GM19043 (cell line): ENCODE results near the gene MOGAT3.

Experiments
- ATAC-seq: cut with Tn5 transposase; IDR thresholded peaks from one replicate; pipeline ENCODE4 v1.9.1; 2021; ENCODE audit warnings: low read depth; ENCODE audit not compliant: unreplicated experiment

Gene MOGAT3

DNA sequence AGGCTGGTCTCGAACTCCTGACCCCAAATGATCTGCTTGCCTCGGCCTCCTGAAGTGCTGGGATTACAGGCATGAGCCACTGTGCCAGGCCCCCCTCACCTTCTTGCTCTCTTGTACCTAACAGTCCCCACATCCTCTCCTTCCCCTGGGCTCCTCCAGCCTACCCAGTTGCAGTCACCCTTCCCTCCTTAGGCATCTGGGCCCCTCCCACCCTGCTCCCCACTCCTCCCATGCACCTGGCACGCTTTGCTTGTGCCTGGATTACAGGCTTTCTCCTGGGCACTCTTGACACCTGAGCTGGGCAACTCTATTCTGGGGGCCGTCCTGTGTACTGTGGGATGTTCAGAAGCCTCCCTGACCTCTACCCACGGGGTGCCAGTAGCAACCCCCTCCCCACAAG is 33.8 kb upstream of the MOGAT3 start:
- ATAC-seq = no peak

DNA sequence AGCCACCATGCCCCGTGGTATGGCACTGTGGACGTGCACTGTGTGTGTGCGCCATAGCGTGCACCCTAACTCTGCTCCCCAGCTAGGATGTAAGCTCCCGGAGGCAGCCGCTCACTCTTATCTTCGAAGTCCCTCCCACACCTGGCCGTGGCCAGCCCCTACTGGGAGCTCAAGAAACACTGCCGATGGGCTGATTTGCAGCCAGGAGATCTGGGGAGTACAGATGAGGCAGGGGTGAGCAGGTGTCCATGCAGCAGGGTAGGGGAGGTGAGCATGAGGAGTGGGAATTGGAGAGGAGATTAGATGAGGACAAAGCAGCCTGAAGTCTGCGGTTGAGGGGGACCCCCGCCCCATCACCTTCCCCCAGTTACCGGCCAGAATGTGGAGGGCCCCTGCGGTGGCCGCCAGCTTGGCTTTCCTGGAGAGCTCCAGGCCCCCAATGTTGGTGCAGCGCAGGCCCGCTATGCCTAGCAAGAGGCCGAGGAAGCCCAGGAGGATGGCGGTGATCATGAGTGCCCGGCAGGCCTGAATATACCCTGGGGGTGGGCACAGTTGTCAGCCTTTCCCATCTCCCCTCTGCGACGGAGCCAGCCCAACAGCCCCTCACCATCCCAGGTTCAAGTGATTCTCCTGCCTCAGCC is 33.2 kb upstream of the MOGAT3 start:
- ATAC-seq = no peak

DNA sequence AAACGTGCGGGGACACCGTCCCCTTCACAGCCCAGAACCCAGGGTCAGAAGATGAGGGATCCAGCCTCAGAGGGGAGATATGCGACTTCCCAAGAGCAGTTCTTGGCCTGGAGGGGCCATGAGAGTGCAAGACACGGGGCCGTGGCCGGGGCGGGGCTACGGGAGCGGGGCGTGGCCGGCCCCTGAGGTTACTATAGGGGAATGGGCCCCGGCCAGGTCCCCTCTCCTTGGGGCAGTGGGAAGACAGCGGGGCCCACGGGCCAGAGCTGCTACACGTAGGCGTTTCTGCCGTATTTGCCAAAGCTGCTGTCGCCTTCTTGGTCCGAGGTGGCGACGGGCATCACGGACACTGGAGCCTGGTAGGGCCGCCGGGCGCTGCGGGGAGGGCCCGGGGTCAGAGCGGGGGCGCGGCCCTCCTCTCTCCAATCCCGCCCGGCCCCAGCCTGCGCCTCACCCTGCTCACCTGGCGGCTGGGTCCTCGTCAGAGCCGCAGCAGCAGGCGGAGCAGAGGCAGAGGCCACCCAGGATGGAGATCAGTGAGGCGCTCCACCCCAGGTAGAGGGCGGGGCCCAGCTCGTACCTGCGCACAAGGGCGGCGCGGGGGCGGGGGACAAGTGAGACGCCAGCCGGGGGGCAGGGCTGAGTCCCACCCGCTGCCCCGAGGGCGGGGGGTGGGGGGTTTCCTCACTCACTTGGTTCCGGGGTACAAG is 31.5 kb upstream of the MOGAT3 start:
- ATAC-seq = no peak

DNA sequence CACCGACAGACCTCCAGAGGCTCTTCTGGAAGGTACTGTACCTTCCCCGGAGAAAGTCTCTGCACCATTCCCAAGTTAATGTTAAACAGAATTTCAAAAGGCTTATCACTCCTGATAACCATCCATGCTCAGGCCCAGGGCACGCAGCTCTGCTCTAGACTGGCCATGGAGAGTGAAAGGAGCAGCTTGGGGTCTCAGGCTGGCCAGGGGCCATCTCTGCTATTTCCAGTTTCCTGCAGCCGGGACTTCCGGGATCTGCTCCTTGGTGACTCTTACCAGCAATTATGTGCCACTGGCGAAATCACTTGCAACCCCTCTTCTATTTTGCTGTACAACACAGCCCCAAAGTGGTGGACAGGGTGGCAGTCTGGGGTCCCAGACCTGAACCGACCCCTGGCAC is 30.8 kb upstream of the MOGAT3 start:
- no peak for ATAC-seq

DNA sequence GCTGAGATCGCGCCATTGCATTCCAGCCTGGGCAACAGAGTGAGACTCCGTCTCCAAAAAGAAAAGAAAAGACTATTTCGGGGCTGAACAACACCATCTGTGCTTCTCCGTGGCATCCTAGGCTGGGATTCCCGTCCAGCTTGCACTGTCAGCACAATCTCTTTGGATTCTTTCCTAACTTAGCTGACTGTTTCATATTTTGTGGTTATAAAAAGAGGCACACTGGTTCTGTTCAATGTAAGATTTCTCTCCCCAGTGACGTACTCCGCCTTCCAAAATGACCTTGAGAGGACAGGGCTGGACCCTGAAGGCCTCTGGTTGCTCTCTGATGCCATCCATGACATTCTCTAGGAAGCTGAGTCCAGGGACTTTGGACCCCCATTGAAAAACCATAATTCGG is 25.9 kb upstream of the MOGAT3 start:
- ATAC-seq = no peak

DNA sequence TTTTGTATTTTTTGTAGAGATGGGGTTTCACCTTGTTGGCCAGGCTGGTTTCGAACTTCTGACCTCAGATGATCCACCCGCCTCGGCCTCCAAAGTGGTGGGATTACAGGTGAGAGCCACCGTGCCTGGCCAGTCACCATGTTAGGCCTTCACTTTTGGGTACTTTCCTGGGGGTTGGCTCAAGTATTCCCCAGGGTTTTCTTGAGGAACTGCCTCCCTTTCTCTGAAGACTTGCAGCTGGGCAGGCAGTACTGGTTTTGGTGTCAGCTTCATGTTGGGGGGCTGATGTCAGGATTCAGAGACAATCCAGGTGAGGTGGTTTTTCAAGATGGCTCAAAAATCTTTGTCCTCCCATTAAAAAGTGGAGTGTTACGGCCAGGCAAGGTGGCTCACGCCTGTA is 24.8 kb upstream of the MOGAT3 start:
- no peak for ATAC-seq

DNA sequence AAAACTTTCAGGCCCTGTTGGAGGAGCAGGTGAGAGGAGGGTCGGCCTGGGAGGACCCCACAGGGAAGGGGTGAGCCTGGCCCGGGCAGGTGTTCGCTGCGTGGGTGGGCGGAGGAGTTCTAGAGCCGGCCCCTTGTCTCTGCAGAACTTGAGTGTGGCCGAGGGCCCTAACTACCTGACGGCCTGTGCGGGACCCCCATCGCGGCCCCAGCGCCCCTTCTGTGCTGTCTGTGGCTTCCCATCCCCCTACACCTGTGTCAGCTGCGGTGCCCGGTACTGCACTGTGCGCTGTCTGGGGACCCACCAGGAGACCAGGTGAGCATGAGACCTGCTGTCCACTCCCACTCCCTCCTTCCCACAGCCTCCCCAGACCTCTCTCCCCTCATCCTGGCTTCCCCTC is 22.7 kb upstream of the MOGAT3 start:
- no peak for ATAC-seq

DNA sequence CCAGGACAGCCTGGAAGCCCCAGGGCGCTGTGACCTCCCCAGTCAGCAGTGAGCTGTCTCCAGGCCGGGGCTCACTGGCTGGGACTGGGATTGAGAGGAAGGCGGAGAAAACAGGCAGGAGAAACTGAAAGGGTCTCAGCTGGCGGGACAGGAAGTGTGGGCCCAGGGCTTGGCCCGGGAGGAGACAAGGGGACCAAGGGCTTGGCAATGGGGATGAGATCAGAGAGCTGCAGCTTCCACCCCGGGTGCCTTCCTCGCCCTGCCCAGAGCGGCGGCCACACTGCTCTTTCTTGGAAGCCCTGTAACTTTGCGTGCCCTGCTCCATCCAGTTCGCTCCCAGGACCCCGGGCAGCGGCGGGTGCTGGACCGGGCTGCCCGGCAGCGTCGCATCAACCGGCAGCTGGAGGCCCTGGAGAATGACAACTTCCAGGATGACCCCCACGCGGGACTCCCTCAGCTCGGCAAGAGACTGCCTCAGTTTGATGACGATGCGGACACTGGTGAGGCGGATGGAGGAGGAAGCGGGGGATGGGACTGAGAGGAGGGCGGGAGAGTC is 21.5 kb upstream of the MOGAT3 start:
- no peak for ATAC-seq

DNA sequence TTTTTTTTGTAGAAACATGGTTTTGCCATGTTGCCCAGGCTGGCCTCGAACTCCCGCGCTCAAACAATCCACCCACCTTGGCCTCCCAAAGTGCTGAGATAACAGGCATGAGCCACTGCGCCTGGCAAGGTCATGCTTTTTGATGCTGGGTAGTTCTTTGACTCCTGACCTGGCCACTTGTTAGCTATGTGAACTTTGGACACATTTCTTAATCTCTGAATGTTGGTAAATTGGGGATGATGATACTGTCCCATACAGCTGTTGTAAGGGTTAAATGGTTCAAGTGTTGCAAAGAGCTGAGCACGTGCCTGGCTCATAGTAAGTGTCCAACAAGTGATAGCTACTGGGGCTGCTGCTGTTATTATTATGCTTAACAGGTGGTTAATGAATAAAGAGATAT is 19.5 kb upstream of the MOGAT3 start:
- no peak for ATAC-seq

DNA sequence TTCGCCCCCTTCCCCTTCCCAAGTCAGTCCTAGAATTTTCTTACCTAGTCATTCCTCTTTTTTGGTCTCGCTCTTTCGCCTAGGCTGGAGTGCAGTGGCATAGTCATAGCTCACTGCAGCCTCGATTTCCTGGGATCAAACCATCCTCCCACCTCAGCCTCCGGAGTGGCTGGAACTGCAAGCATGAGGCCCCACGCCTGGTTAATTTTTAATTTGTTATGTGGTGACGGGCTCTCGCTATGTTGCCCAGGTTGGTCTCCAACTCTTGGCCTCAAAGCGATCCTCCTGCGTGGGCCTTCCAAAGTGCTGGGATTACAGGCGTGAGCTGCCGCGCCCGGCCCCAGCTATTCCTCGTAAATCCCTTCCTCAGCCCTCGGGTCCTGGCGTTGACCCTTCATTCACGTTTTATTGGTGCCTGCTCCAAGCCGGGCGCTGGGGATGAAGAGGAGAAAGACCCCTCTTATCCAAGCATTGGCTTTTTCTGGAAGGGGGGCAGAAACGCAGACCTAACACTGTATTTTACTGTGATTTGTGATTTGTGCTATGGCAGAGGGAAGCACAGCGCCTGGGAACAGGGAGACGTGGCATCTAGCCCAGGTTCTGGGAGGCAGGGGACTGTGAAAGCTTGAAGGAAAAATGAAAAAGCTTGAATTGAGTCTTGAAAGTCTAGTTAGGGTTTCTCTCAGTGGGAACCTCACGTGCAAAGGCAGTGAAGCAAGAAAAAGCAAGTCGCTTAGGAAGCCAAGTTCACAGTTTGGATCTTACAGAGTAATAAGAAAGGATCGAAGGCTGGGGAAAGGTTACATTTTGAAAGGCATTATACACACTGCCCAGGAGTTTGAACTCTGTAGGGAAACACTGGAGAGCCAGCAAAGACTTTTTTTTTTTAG is 17.6 kb upstream of the MOGAT3 start:
- ATAC-seq = peak; percentile 28

DNA sequence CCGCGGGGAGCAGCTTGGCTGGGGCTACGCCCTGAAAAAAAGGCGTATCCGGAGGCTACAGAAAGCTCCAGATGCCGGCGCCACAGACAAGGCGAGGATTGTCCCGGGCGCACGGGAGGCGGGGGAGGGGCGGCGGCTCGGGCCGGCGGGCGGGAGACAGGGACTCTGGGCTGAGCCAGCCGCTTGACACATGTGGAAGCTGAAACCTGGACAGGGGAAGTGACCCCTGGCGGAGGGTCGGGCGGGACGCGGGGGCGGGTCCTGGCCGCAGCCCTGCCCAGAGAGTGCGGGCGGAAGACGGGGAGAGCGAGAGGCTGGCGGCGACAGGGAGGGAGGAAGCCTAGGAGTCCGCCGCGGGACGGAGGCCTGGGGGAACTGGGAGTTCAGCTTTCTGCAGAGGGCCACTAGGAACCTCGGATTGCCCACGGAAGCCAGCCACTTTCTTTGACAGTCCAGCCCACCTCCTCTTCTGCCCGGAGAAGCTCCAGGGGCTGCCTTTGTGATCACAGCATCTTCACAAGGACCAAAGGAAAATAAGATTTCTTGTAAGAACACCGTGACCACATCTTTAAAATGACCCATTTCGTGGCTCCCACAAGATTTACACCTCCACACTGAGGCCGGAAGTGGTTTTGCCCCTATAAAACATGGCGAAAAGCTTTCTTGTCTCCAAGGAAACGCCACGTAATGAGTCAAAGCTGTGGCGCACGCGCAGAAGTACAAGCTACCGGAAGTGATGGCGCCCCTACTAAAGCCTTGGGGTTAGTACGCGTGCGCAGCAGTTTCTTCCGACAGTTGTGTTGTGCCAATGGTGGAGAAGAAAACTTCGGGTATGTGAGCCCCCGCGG is 16.8 kb upstream of the MOGAT3 start, which contains the start of the genes PLOD3 and ZNHIT1:
Gene PLOD3, minus strand, starts transcription at position 194 of the 848 bp plus-strand sequence. CDS start 307 bp downstream, outside the sequence.
Gene ZNHIT1, plus strand, starts transcription at position 778 of the 848 bp plus-strand sequence. Its CDS starts 31 bp downstream, at position 809.
- ATAC-seq = peak; percentile 62

DNA sequence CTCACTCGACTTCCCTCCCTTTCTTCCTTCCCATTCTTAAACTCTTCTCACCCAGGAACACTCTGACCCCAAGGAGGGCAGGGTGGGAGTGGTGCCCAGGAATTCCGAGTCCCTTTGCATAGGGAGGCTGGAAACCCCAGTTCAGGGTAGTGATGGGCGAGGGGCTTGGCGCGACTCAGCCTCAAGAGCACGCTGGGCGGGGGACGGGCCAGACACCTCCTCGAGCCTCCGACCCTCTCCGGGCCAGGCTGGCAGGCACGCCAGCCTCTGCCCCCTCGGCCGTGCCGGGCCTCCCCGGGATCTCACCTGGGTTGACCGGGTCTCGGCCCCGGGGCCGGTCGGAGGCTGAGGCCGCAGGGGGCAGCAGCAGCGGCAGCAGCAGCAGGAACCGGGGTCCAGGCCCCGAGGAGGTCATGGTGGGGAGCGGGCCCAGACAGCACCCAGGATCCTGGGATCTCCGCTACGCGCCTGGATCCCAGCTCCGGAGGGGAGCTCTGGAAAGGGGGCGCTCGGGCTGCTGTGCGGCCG is 16.1 kb upstream of the MOGAT3 start:
- ATAC-seq = peak; percentile 12

DNA sequence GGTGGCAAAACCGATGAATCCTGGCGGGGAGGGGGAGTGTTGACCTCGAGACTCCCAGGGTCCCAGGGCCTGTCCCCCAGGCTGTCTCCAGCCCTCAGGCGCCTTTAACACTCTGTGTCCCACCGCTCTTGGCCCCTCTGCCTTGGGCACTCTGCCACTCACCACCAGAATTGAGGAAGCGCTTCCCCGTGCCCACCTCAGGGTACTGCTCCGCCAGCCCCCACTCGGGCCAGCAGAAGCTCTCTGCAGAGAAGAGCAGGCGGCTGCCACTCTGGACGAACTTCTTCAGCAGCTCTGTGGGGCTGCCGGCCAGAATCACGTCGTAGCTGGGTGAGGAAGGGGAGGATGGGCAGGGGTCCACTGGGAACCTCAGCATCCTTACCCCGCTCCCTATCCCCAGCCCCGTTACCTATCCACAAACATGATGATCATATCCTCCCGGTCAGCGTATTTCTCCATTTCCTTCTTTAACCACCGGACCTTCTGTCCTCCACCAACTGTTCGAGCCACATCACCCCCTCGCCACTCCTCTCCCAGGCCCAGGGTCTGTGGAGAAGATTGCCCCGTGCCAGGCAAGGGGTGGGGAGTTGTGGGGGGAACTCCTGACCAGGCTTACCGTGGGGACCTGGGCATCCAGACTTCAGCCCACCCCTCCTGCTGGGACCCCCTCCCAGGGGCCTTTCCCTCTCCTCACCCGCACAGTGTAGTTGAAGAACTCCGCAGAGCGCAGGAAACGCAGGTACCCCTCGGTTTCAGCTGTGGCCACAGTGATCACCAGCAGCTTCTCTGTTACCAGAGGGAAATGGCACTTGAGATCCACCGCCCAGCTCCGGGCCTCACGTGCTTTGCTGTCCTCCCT is 15.4 kb upstream of the MOGAT3 start:
- ATAC-seq = no peak

DNA sequence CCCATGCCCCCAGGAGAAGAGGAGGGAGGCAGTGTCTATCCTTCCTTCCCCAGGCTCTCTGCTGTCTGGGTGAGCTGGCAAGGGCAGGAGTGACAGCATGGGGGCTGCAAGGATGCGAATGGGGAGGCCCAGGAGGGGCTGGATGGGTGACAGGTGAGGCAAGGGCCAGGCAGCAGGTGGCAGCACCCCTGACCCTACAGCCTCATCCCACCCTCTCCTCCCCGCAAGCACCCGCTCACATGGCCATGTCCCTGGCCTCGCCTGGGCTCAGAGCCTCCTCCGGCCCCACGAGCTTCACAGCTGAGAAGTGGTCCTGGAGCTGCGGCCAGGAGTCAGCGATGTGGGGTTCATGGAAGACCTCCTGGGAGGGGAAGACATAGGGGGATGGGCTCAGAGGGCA is 11.2 kb upstream of the MOGAT3 start:
- no peak for ATAC-seq

DNA sequence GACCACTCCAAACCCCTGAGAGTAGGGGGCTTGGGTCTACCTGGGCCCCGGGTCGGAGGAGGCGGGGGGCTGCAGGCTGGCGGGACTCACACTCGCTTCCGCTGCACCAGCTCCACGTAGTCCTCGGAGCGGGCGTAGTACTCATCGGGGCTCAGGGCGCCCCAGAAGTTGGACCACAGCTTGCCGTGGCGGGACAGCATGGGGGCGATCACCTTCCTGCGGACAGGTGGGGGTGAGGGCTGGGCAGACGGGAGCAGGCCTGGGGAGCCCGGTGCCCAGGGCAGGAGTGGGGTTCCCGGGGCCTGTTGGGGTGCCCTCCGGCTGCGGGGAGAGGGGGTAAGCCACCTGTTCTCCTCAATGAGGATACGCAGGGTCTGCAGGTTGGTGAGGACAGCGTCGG is 10.7 kb upstream of the MOGAT3 start:
- no peak for ATAC-seq

DNA sequence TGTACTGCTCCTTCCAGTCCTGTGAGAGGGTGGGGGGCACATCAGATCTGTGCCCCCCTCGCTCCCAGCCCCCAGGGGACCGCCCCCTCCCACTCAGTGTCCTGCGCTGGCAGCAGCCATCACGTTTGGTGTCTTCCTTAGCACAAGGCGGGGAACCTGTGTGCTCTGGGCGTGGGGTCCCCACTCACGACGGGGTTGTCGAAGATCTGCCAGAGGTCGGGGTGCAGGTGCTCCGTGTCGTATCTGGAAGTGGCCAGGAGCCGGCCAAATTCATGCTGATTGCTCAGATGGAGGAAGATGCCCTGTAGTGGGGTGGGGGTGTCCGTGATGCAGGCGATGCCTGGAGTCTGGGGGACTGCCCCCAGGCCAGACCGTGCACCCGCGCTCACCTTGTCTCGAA is 9.3 kb upstream of the MOGAT3 start:
- no peak for ATAC-seq

DNA sequence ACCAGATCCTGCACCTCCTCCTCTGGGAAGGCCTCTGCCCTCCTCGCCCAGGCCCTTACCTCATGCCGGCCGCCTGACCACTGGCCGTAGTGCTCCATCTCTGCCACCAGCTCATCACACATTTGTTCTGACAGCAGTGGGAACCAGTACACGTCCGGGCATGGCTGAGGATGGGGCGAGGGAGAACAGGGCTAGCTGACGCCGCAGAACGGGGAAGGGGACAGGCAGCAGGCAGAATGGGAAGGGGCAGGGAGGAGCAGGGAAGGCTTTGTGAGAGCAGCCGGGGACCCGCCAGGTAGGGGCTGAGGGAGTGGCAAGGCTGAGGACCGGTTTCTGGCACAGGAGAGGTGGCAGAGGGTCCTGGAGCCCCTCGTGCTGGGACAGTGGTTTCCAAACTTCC is 8.0 kb upstream of the MOGAT3 start:
- no peak for ATAC-seq

DNA sequence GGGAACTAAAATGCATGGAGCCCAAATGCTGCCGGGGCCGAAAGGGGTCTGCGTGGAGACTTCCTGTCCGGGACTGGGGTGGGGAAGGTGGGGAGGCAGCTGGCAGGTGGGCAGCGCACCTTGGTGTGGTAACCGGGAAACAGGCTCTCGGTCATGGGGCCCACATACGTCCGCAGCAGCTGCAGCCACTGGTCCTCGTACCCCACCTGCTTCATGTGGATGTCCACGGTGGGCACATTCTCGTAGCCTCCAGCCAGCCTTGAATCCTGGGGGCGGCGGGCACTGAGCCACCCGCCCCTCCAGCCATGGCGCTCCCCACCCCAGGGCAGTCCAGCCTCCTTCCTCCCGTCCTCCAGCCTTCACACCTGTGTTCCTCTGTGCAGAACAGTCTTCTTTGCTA is 6.6 kb upstream of the MOGAT3 start:
- no peak for ATAC-seq

DNA sequence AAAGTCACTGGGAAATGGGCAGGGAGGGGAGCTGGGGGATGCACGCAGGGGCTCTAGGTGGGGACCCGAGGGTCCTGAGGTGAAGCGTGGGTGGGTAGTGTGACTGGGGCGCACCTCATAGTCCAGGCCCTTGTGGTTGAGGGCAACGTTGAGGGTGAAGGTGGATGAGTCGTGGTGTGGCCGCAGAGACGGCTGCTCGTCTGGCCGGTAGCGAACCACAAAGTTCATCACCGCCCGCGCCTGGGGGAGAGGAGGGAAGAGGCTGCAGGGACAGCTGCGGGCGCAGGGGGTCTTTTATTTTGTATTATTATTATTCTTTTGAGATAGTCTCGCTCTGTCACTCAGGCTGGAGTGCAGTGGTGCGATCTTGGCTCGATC is 5.8 kb upstream of the MOGAT3 start:
- no peak for ATAC-seq
